Sigmoid colon (tissue), 7 donors: ENCODE results near the gene STK32B. TPM values are rescaled to one million over a fixed set of nuclear protein-coding genes. Genes with fewer than 3 reads are reported as not detected.
"Not testable (repeated sequence)": the region's sequence is repeated elsewhere in the genome, so short reads cannot be mapped to it uniquely, and the experiment has no call there.

Source experiments
- DNase-seq: peaks from one replicate; pipeline ENCODE4 v3.0.0-alpha.2; 2019
- H3K27ac ChIP-seq, 4 donors: fragments of 200-600 bp; sonication (generic); one replicate each; pipeline ENCODE4 v1.5.1; 2016 to 2019; ENCODE audit warnings: mild to moderate bottlenecking in 1 of 4
- H3K27me3 ChIP-seq, 3 donors: fragments of 200-600 bp; sonication (generic); one replicate each; pipeline ENCODE4 v1.5.1; 2019; ENCODE audit warnings: mild to moderate bottlenecking in 1 of 3
- H3K36me3 ChIP-seq, 4 donors: fragments of 200-600 bp; sonication (generic); one replicate each; pipeline ENCODE4 v1.5.1; 2016 to 2019
- H3K4me1 ChIP-seq, 4 donors: fragments of 200-600 bp; sonication (generic); one replicate each; pipeline ENCODE4 v1.5.1; 2017 to 2019
- H3K4me3 ChIP-seq, 4 donors: fragments of 200-600 bp; sonication (generic); one replicate each; pipeline ENCODE4 v1.5.1; 2017 to 2019; ENCODE audit warnings: mild to moderate bottlenecking in 2 of 4, moderate library complexity in 1 of 4
- H3K9me3 ChIP-seq, 4 donors: fragments of 200-600 bp in 3 of 4; sonication (generic) in 3 of 4; one replicate each; pipeline versions ENCODE4 v1.5.1 to v1.6.1; 2013 to 2019
- CTCF ChIP-seq, 4 experiments: fragments of 450-650 bp in 3 of 4; fragments of 200-600 bp in 1 of 4; IDR thresholded peaks; one replicate each; pipeline ENCODE4 v1.5.1; 2016 to 2019; ENCODE audit warnings: antibody characterized with exemption in 4 of 4, mild to moderate bottlenecking in 3 of 4, moderate library complexity in 2 of 4
- EP300 ChIP-seq, 4 donors: sonication (generic); formaldehyde crosslinking; IDR thresholded peaks; one replicate each; pipeline ENCODE4 v1.6.1; 2017; ENCODE audit warnings: antibody characterized with exemption in 4 of 4
- POLR2A ChIP-seq, 2 donors: fragments of 450-650 bp; IDR thresholded peaks; one replicate each; pipeline ENCODE4 v1.6.1; 2016; ENCODE audit warnings: antibody characterized with exemption in 2 of 2, mild to moderate bottlenecking in 2 of 2, moderate library complexity in 2 of 2
- POLR2AphosphoS5 ChIP-seq, 4 donors: sonication (generic); formaldehyde crosslinking; IDR thresholded peaks; one replicate each; pipeline ENCODE4 v1.6.1; 2017; ENCODE audit warnings: antibody characterized with exemption in 4 of 4
- WGBS, 2 donors: extraction: QIAGEN DNeasy Blood & Tissue Kit; methylation state at CpG; one replicate each; pipeline ENCODE4 v1.1.7; 2013; 5-methylcytosine and 5-hydroxymethylcytosine counted together
- intact Hi-C: fragments of 100-400 bp; cut with DNase I; formaldehyde crosslinking; loops from one replicate; pipeline ENCODE4 v1.15.1; 2023
- polyA plus RNA-seq, 3 donors: library from polyadenylated mRNA; stranded (reverse); fragments of 200-250 nt; gene quantifications; one replicate each; pipeline ENCODE4 v1.2.3, GENCODE V29; 2013
- total RNA-seq, 4 donors: library from RNA; depleted of rRNA; stranded (reverse); fragments of >200 nt; gene quantifications; one replicate each; pipeline ENCODE4 v1.1.0, GENCODE V29; 2016
- donor health status: healthy with polysubstance abuse.
- donor health status: Bipolar disorder and iron deficiency.
- donor health status: healthy.

The STK32B gene
- total and polyA plus RNA-seq, 7 donors: 0.23 to 3.9 (median 1.8) TPM

- 89 to 92% methylated on average over 5 of the region's 5 CpGs for WGBS, 2 donors
- Histone ChIP-seq H3K27ac (no peak overlapping the region), H3K9me3 (no peaks in the 10 kb centered on the region), H3K4me3 (no peak overlapping the region), H3K4me1 (no peaks in the 10 kb centered on the region), H3K27me3 (no peaks in the 10 kb centered on the region), H3K36me3 (no peaks in the 10 kb centered on the region)
- TF ChIP-seq CTCF (IDR thresholded peaks at IDR 0.05): no peak
- TF ChIP-seq POLR2AphosphoS5 (IDR thresholded peaks at IDR 0.05): no peak
- no peak for TF ChIP-seq POLR2A (IDR thresholded peaks at IDR 0.05)
- TF ChIP-seq EP300 (IDR thresholded peaks at IDR 0.05): no peak
- no peak for DNase-seq
- intact Hi-C loops: no loop called here
Observed at GRCh38 chr4:5168891-5169290, 117.6 kb downstream of the STK32B start.

- DNase-seq, H3K27ac ChIP-seq, intact Hi-C loops, H3K27me3 ChIP-seq, H3K4me3 ChIP-seq, H3K9me3 ChIP-seq, H3K4me1 ChIP-seq, H3K36me3 ChIP-seq: not testable (repeated sequence)
- WGBS, 2 donors: 89 to 94% methylated on average over 11 of the region's 11 CpGs
Observed at GRCh38 chr4:5175836-5176235, 124.6 kb downstream of the STK32B start.

- no peaks in the 10 kb centered on the region for H3K36me3 ChIP-seq
- H3K9me3 ChIP-seq: no peaks in the 10 kb centered on the region
- H3K4me1 ChIP-seq: no peaks in the 10 kb centered on the region
- H3K27me3 ChIP-seq: no peaks in the 10 kb centered on the region
- DNase-seq: no peak
- TF ChIP-seq CTCF (IDR thresholded peaks at IDR 0.05) (no peak), EP300 (IDR thresholded peaks at IDR 0.05) (no peak), POLR2AphosphoS5 (IDR thresholded peaks at IDR 0.05) (no peak), POLR2A (IDR thresholded peaks at IDR 0.05) (no peak)
- intact Hi-C loops: no loop called here
- H3K4me3 ChIP-seq: no peak overlapping the region
- no peak overlapping the region for H3K27ac ChIP-seq
- WGBS, 2 donors: 85 to 89% methylated on average over 6 of the region's 6 CpGs
Observed at GRCh38 chr4:5184606-5185005, 133.3 kb downstream of the STK32B start.

- Histone ChIP-seq H3K27me3 (no peaks in the 10 kb centered on the region), H3K4me1 (no peaks in the 10 kb centered on the region), H3K36me3 (no peaks in the 10 kb centered on the region), H3K27ac (no peak overlapping the region), H3K4me3 (no peak overlapping the region), H3K9me3 (no peaks in the 10 kb centered on the region)
- DNase-seq: no peak
- intact Hi-C loops: no loop called here
- TF ChIP-seq EP300 (IDR thresholded peaks at IDR 0.05) (no peak), POLR2A (IDR thresholded peaks at IDR 0.05) (no peak), CTCF (IDR thresholded peaks at IDR 0.05) (no peak), POLR2AphosphoS5 (IDR thresholded peaks at IDR 0.05) (no peak)
- 78 to 81% methylated on average over 6 of the region's 6 CpGs for WGBS, 2 donors
Observed at GRCh38 chr4:5185551-5185950, 134.3 kb downstream of the STK32B start.

GRCh38 chr4:5186271-5187064 lies 135.2 kb downstream of the STK32B start:
- TF ChIP-seq POLR2AphosphoS5 (IDR thresholded peaks at IDR 0.05) (no peak), EP300 (IDR thresholded peaks at IDR 0.05) (no peak), POLR2A (IDR thresholded peaks at IDR 0.05) (no peak), CTCF (IDR thresholded peaks at IDR 0.05) (no peak)
- 52 to 76% methylated on average over 14 of the region's 14 CpGs for WGBS, 2 donors
- H3K4me1 ChIP-seq: no peaks in the 10 kb centered on the region
- DNase-seq: no peak
- intact Hi-C loops: no loop called here
- no peak overlapping the region for H3K4me3 ChIP-seq
- no peaks in the 10 kb centered on the region for H3K27me3 ChIP-seq
- H3K36me3 ChIP-seq: no peaks in the 10 kb centered on the region
- H3K27ac ChIP-seq: no peak overlapping the region
- no peaks in the 10 kb centered on the region for H3K9me3 ChIP-seq
